ENCODE data around the gene SUGCT. TPM values are rescaled to one million over a fixed set of nuclear protein-coding genes. Genes with fewer than 3 reads are reported as not detected.

Gene SUGCT
- total and polyA plus RNA-seq, 2 of the 13 experiments (the other 11 are each of a cell fraction or from before 2014, with no cell fraction given): 10.1 to 22.2 TPM

DNA sequence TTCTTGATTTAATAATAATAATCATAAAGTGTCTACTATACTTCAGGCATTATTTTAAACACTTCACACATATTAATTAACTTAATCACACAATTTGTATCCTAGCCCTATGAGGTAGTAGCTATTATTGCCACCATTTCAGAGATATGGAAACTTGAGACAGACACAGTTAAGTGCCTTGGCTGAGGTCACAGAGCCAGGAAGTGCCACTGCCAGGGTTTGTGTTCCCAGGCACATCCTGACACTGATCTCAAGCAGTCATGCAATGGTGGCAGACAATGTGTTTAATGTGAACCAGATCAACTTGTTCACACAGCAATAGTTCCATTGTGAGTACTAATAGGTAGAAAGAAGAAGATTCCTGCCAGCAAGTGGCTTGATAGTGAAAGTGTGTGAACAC is 666.0 kb downstream of the SUGCT start:
- Histone ChIP-seq H3K9me3 (ENCODE audit: low read length) (no peaks in the 10 kb centered on the region), H3K9ac (ENCODE audit: insufficient read depth, low read depth, low read length) (no peak overlapping the region), H3K79me2 (ENCODE audit: insufficient read depth, low read length) (no peaks in the 10 kb centered on the region), H2AFZ (ENCODE audit: low read length) (no peak overlapping the region), H3K4me1 (ENCODE audit: insufficient read depth, low read length) (no peaks in the 10 kb centered on the region), H3K4me2 (ENCODE audit: low read depth, low read length) (no peak overlapping the region), H3K27ac (ENCODE audit: extremely low read length, insufficient read depth, low read length) (no peak overlapping the region), H4K20me1 (ENCODE audit: insufficient read depth, low read length) (no peaks in the 10 kb centered on the region), H3K4me3 (replicated peaks in 1 of 3; ENCODE audit: insufficient read depth in 1 of 3, low read depth in 2 of 3, low read length in 3 of 3) (no peak overlapping the region), H3K27me3 (ENCODE audit: control insufficient read depth in 1 of 2, insufficient read depth in 2 of 2, low read length in 2 of 2) (no peaks in the 10 kb centered on the region), H3K36me3 (replicated peaks in 1 of 2; ENCODE audit: control insufficient read depth in 1 of 2, insufficient read depth in 2 of 2, low read length in 2 of 2) (no peaks in the 10 kb centered on the region)
- no peak for DNase-seq (ENCODE audit: low spot score)
- intact Hi-C loops (cut with micrococcal nuclease; ENCODE audit: unreplicated experiment) (no loop called here), in situ Hi-C loops (cut with HindIII; ENCODE audit: extremely low pct_ligation_motif_present, low pct_unique_long_range_greater_than_20kb) (no loop called here)
- CTCF ChIA-PET (ENCODE audit: low intra/inter-chr PET ratio, low total read pairs): no interaction called here
- no peak for TF ChIP-seq SMYD3 (CRISPR knock-in tag; IDR thresholded peaks at IDR 0.05)
- no peak for TF ChIP-seq ZNF350 (CRISPR knock-in tag; IDR thresholded peaks at IDR 0.05; ENCODE audit: borderline replicate concordance, low read depth)
- no peak for TF ChIP-seq ELF1 (CRISPR knock-in tag; IDR thresholded peaks at IDR 0.05)
- no peak for TF ChIP-seq ZNF34 (CRISPR knock-in tag; IDR thresholded peaks at IDR 0.05; ENCODE audit: borderline replicate concordance)
- no peak for TF ChIP-seq ARNT (IDR thresholded peaks at IDR 0.05)
- no peak for TF ChIP-seq ZNF253 (CRISPR knock-in tag; IDR thresholded peaks at IDR 0.05; ENCODE audit: borderline replicate concordance)
- TF ChIP-seq U2AF1 (optimal IDR thresholded peaks at IDR 0.05; ENCODE audit: low read depth, low read length): no peak
- no peak for TF ChIP-seq ZZZ3 (CRISPR knock-in tag; IDR thresholded peaks at IDR 0.05; ENCODE audit: borderline replicate concordance)
- no peak for TF ChIP-seq HNRNPH1 (optimal IDR thresholded peaks at IDR 0.05; ENCODE audit: low read depth, low read length)
- no peak for TF ChIP-seq ZMYM4 (CRISPR knock-in tag; IDR thresholded peaks at IDR 0.05)
- TF ChIP-seq SP5 (CRISPR knock-in tag; IDR thresholded peaks at IDR 0.05; ENCODE audit: borderline replicate concordance, low read depth): no peak
- no peak for TF ChIP-seq IRF2 (CRISPR knock-in tag; IDR thresholded peaks at IDR 0.05)
- no peak for TF ChIP-seq ZBTB46 (CRISPR knock-in tag; IDR thresholded peaks at IDR 0.05; ENCODE audit: borderline replicate concordance)
- no peak for TF ChIP-seq MXD4 (CRISPR knock-in tag; IDR thresholded peaks at IDR 0.05)
- FAIRE-seq: no peak
- POLR2A ChIA-PET: no interaction called here
- no TSS peak for BruUV-seq (replicated peaks)
- no peak for ATAC-seq
